Thyroid gland (tissue), 4 donors: Measurements from ENCODE around the gene LDLR. TPM values are rescaled to one million over a fixed set of nuclear protein-coding genes. Genes with fewer than 3 reads are reported as not detected.

ENCODE experiments used
- DNase-seq, 2 donors: peaks; one replicate each; pipeline ENCODE4 v3.0.0-alpha.2; 2019
- H3K27ac ChIP-seq, 3 donors: fragments of 200-600 bp; sonication (generic); 1 replicate in 2 of 3; 2 replicates in 1 of 3; pipeline ENCODE4 v1.5.1; 2016 to 2019; ENCODE audit warnings: mild to moderate bottlenecking in 1 of 3, moderate library complexity in 1 of 3
- H3K27me3 ChIP-seq: fragments of 200-600 bp; sonication (generic); one replicate; pipeline ENCODE4 v1.5.1; 2019
- H3K36me3 ChIP-seq, 2 donors: fragments of 200-600 bp; sonication (generic); one replicate each; pipeline ENCODE4 v1.5.1; 2016 to 2019
- H3K4me1 ChIP-seq, 2 donors: fragments of 200-600 bp; sonication (generic); one replicate each; pipeline ENCODE4 v1.5.1; 2017 to 2019
- H3K4me3 ChIP-seq, 3 donors: fragments of 200-600 bp; sonication (generic); replicated peaks in 1 of 3; 1 replicate in 2 of 3; 2 replicates in 1 of 3; pipeline ENCODE4 v1.5.1; 2016; ENCODE audit warnings: mild to moderate bottlenecking in 1 of 3
- H3K9me3 ChIP-seq: fragments of 200-600 bp; sonication (generic); one replicate; pipeline ENCODE4 v1.5.1; 2017
- POLR2A ChIP-seq, 2 donors: fragments of 450-650 bp; IDR thresholded peaks; one replicate each; pipeline ENCODE4 v1.6.1; 2017; ENCODE audit warnings: antibody characterized with exemption in 2 of 2, mild to moderate bottlenecking in 2 of 2, moderate library complexity in 1 of 2
- WGBS, 2 donors: methylation state at CpG; one replicate each; pipeline ENCODE4 v1.1.5; 2017; 5-methylcytosine and 5-hydroxymethylcytosine counted together
- intact Hi-C: fragments of 100-400 bp; cut with DNase I; formaldehyde crosslinking; loops from one replicate; pipeline ENCODE4 v1.15.1; 2023
- total RNA-seq, 4 donors: library from RNA; depleted of rRNA; stranded (reverse); fragments of >200 nt; gene quantifications; one replicate each; pipeline ENCODE4 v1.2.3, GENCODE V29; 2016
- TF ChIP-seq, protein P1 (sequence below), 6 experiments: fragments of 200-600 bp in 3 of 6; fragments of 450-650 bp in 3 of 6; sonication (generic) in 3 of 6; IDR thresholded peaks; one replicate each; pipeline ENCODE4 v1.5.1; 2016 to 2019; ENCODE audit warnings: antibody characterized with exemption in 6 of 6, mild to moderate bottlenecking in 2 of 6, inconsistent platforms in 1 of 6, moderate library complexity in 1 of 6

LDLR gene
- total RNA-seq, 4 donors from 2014 or later, result 8.7 to 39.1 (median 20.3) TPM

DNA sequence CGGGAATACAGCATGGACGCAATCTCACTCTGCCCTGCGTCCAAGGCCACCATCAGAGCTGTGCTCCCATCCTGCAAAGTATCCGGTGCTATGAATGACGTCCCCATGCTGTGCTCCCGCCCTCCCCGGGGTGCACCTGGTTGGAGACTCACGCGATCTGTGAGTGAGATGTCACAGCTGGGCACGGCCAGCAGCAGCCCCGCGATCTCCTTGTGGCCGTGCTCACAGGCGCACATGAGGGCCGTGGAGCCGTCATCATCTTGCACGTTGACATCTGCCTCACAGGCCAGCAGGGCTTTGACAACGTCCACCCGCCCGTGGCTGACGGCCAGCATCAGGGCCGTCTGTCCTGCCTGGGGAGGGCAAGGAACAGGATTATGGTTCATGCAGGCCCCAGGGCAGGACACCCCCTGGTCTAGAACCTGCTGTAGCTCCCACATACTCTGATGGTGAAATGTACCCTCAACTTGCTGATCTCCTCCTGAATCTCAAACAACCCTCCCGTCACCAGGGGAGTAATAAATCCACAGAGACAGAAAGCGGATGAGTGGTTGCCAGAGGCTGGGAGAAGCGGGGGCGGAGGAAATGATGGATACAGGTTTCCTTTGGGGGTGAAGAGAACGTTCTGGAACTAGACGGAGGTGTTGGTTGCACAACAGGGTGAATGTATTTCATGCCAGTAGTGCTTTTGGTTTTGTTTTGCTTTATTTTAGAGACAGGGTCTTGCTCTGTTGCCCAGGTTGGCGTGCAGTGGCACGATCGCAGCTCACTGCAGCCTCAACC is 80.8 kb downstream of the LDLR start:
- intact Hi-C loops, result no loop called here
- Histone ChIP-seq H3K9me3 (no peaks in the 10 kb centered on the region), H3K4me1 (peaks cover 0 to 6% of the 10 kb centered on the region in 2 donors), H3K4me3 (no peak overlapping the region), H3K27ac (no peak overlapping the region), H3K27me3 (no peaks in the 10 kb centered on the region), H3K36me3 (peaks cover 63 to 67% of the 10 kb centered on the region in 2 donors)
- 88 to 89% methylated on average over 26 to 27 of the region's 31 CpGs for WGBS, 2 donors
- no peak for DNase-seq
- TF ChIP-seq POLR2A (IDR thresholded peaks at IDR 0.05), result no peak
- TF ChIP-seq, protein P1, sequence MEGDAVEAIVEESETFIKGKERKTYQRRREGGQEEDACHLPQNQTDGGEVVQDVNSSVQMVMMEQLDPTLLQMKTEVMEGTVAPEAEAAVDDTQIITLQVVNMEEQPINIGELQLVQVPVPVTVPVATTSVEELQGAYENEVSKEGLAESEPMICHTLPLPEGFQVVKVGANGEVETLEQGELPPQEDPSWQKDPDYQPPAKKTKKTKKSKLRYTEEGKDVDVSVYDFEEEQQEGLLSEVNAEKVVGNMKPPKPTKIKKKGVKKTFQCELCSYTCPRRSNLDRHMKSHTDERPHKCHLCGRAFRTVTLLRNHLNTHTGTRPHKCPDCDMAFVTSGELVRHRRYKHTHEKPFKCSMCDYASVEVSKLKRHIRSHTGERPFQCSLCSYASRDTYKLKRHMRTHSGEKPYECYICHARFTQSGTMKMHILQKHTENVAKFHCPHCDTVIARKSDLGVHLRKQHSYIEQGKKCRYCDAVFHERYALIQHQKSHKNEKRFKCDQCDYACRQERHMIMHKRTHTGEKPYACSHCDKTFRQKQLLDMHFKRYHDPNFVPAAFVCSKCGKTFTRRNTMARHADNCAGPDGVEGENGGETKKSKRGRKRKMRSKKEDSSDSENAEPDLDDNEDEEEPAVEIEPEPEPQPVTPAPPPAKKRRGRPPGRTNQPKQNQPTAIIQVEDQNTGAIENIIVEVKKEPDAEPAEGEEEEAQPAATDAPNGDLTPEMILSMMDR (IDR thresholded peaks at IDR 0.05), result no peak

DNA sequence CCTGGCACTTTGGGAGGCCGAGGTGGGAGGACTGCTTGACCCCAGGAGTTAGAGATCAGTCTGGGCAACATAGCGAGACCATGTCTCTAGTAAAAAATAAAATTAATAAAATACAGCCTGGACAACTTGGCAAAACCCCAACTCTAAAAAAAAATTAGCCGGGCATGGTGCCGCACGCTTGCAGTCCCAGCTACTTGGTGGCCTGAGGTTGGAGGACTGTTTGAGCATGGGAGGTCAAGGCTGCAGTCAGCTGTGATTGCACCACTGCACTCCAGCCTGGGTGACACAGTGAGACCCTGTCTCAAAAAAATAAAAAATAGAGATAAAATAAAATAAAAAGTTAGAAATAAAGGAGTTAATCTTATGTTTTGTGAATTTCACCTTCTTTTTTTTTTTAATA is 81.9 kb downstream of the LDLR start:
- intact Hi-C loops, result no loop called here
- H3K27me3 ChIP-seq, result no peaks in the 10 kb centered on the region
- H3K4me3 ChIP-seq, result no peak overlapping the region
- 87 to 92% methylated on average over 5 of the region's 5 CpGs for WGBS, 2 donors
- no peaks in the 10 kb centered on the region for H3K4me1 ChIP-seq
- no peak overlapping the region for H3K27ac ChIP-seq
- peaks cover 68 to 70% of the 10 kb centered on the region in 2 donors for H3K36me3 ChIP-seq
- TF ChIP-seq POLR2A (IDR thresholded peaks at IDR 0.05), result no peak
- TF ChIP-seq, protein P1 (IDR thresholded peaks at IDR 0.05), result no peak
- no peak for DNase-seq
- H3K9me3 ChIP-seq, result no peaks in the 10 kb centered on the region

DNA sequence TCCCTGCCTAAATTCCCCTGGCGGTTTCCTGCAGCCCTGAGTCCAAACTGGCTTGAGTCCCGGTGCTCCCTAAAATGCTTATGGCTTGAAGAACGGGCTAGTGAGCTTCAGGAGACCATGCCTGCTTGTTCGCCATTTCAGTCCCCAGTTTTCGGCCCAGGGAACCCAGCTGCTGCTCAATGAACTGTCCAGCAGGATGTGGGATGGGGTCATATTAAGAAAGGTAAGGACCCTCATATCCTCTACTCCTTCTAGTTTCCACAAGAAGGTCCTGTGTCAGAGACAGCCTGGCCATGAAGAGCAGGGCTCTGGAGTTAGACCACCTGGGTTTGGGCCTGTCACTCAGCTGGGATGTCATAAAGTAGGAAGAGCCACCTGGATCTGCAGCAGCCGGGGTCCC is 83.3 kb downstream of the LDLR start:
- DNase-seq, result no peak
- Histone ChIP-seq H3K4me1 (no peaks in the 10 kb centered on the region), H3K27ac (no peak overlapping the region), H3K36me3 (peaks cover 70 to 84% of the 10 kb centered on the region in 2 donors), H3K27me3 (no peaks in the 10 kb centered on the region), H3K4me3 (no peak overlapping the region), H3K9me3 (no peaks in the 10 kb centered on the region)
- intact Hi-C loops, result no loop called here
- 88 to 97% methylated on average over 5 to 6 of the region's 6 CpGs for WGBS, 2 donors
- TF ChIP-seq, protein P1 (IDR thresholded peaks at IDR 0.05), result no peak
- TF ChIP-seq POLR2A (IDR thresholded peaks at IDR 0.05), result no peak

GRCh38 chr19:11173516-11174155 is 84.4 kb downstream of the LDLR start:
- no peak for TF ChIP-seq POLR2A (IDR thresholded peaks at IDR 0.05)
- TF ChIP-seq, protein P1 (IDR thresholded peaks at IDR 0.05), result no peak
- no peaks in the 10 kb centered on the region for H3K4me1 ChIP-seq
- intact Hi-C loops, result no loop called here
- WGBS, 2 donors, result 81 to 94% methylated on average over 8 of the region's 8 CpGs
- no peak for DNase-seq
- H3K4me3 ChIP-seq, result no peak overlapping the region
- H3K36me3 ChIP-seq, result peaks cover 74 to 90% of the 10 kb centered on the region in 2 donors
- no peak overlapping the region for H3K27ac ChIP-seq
- H3K27me3 ChIP-seq, result no peaks in the 10 kb centered on the region
- no peaks in the 10 kb centered on the region for H3K9me3 ChIP-seq

DNA sequence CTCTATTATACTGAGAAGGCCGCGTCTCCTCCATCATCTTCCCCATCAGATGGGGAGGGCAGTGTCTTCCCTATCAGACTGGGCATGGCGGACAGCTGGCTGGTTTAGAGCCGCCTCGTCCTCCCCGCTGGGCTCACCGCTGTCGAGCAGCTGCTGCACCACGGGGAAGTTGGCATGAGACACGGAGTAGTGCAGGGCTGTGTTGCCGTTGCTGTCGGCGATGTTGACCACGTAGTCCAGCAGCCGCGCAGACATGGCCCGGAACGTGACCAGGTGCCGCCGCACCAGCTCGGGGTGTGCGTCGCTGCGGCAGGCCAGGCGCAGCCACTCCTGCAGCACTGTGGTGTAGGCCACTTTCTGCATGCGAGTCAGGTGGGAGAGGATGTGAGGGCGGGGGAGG is 85.1 kb downstream of the LDLR start:
- 97 to 100% methylated on average over 1 to 17 of the region's 27 CpGs for WGBS, 2 donors

More for the DNA sequence above, 85.1 kb downstream of the LDLR start:
- Histone ChIP-seq H3K36me3 (peaks cover 71 to 85% of the 10 kb centered on the region in 2 donors), H3K4me1 (peaks cover 0 to 4% of the 10 kb centered on the region in 2 donors), H3K4me3 (no peak overlapping the region), H3K27ac (no peak overlapping the region), H3K27me3 (no peaks in the 10 kb centered on the region), H3K9me3 (no peaks in the 10 kb centered on the region)
- no peak for DNase-seq
- intact Hi-C loops, result no loop called here
- TF ChIP-seq, protein P1 (IDR thresholded peaks at IDR 0.05), result no peak
- TF ChIP-seq POLR2A (IDR thresholded peaks at IDR 0.05), result no peak
